Measurements from ENCODE around the gene GNA12.
"Not testable (repeated sequence)": the region's sequence is repeated elsewhere in the genome, so short reads cannot be mapped to it uniquely, and the experiment has no call there.

DNA sequence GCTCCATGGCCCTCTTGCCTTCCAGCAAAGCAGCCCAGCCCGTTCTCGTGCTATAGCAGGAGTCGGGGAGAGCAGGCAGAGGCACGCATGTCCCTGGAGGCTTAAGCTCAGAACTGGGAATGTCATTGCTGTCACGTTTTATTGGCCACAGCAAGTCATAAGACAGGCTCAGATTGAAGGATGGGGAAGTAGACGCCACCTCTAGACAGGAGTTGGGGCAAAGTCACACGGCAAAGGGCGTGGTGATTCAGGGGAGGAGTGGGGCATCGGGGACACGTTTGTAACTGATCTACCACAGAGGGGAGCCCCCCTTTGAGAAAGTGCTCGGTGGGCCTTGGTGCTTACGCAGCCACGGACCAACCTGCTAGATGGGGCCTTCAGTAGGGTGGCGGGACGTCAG is 165.7 kb downstream of the GNA12 start:
- TF ChIP-seq, protein P1, sequence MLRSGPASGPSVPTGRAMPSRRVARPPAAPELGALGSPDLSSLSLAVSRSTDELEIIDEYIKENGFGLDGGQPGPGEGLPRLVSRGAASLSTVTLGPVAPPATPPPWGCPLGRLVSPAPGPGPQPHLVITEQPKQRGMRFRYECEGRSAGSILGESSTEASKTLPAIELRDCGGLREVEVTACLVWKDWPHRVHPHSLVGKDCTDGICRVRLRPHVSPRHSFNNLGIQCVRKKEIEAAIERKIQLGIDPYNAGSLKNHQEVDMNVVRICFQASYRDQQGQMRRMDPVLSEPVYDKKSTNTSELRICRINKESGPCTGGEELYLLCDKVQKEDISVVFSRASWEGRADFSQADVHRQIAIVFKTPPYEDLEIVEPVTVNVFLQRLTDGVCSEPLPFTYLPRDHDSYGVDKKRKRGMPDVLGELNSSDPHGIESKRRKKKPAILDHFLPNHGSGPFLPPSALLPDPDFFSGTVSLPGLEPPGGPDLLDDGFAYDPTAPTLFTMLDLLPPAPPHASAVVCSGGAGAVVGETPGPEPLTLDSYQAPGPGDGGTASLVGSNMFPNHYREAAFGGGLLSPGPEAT (IDR thresholded peaks at IDR 0.05; ENCODE audit: low read depth), result not testable (repeated sequence)
- not testable (repeated sequence) for TF ChIP-seq POLR2AphosphoS5 (IDR thresholded peaks at IDR 0.05; ENCODE audit: low read length); GABPA (IDR thresholded peaks at IDR 0.05; ENCODE audit: low read depth); EP300 (IDR thresholded peaks at IDR 0.05; ENCODE audit: borderline replicate concordance in 1 of 2, control insufficient read depth in 1 of 2, low read depth in 2 of 2, low read length in 2 of 2); NFYB (IDR thresholded peaks at IDR 0.05; ENCODE audit: insufficient read depth, low read depth, low read length)
- TF ChIP-seq, protein P2, sequence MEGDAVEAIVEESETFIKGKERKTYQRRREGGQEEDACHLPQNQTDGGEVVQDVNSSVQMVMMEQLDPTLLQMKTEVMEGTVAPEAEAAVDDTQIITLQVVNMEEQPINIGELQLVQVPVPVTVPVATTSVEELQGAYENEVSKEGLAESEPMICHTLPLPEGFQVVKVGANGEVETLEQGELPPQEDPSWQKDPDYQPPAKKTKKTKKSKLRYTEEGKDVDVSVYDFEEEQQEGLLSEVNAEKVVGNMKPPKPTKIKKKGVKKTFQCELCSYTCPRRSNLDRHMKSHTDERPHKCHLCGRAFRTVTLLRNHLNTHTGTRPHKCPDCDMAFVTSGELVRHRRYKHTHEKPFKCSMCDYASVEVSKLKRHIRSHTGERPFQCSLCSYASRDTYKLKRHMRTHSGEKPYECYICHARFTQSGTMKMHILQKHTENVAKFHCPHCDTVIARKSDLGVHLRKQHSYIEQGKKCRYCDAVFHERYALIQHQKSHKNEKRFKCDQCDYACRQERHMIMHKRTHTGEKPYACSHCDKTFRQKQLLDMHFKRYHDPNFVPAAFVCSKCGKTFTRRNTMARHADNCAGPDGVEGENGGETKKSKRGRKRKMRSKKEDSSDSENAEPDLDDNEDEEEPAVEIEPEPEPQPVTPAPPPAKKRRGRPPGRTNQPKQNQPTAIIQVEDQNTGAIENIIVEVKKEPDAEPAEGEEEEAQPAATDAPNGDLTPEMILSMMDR (IDR thresholded peaks at IDR 0.05 in 2 of 3, conservative IDR thresholded peaks at IDR 0.05 in 1 of 3; ENCODE audit: control insufficient read depth in 2 of 3, extremely low read depth in 1 of 3, insufficient read depth in 1 of 3, low read depth in 3 of 3, low read length in 3 of 3), result not testable (repeated sequence)
